HepG2 (cell line): ENCODE results near the gene ABCD4. TPM values are rescaled to one million over a fixed set of nuclear protein-coding genes. Genes with fewer than 3 reads are reported as not detected.

Source experiments
- ATAC-seq: fragments of 200-7000 bp; cut with Tn5 transposase; 3 replicates; pipeline ENCODE4 v1.9.1; 2020; ENCODE audit warnings: mild to moderate bottlenecking, moderate library complexity
- BruUV-seq: library from RNA; stranded (reverse); fragments of 400-500 nt; replicated peaks from 2 replicates; lab custom pipeline; 2021; lab: Mats Ljungman, UMichigan
- CTCF ChIA-PET: fragments of 300-600 bp; formaldehyde crosslinking; extraction: SDS; loops from one replicate; lab custom pipeline; 2021; ENCODE audit warnings: low total read pairs, inconsistent platforms, low intra/inter-chr PET ratio; lab: Yijun Ruan, JAX
- POLR2A ChIA-PET: fragments of 350-600 bp; sonication (Branson Sonifier 250); formaldehyde crosslinking; loops from one replicate; lab custom pipeline; 2020; ENCODE audit warnings: antibody characterized with exemption, inconsistent platforms; lab: Yijun Ruan, JAX
- DNase-seq: peaks from one replicate; pipeline ENCODE4 v3.0.0-alpha.2; 2015; ENCODE audit warnings: low spot score
- FAIRE-seq: peaks from 3 replicates; lab custom pipeline; 2011; peaks lifted over from hg19 to GRCh38; lab: Jason Lieb, UNC
- H2AFZ ChIP-seq: one replicate; pipeline ENCODE4 v1.6.1; 2011; ENCODE audit warnings: low read length, inconsistent platforms
- H3K27ac ChIP-seq: fragments of 300-600 bp; 3 replicates; pipeline ENCODE4 v1.8.0; 2011; ENCODE audit warnings: mixed run types, mild to moderate bottlenecking, mixed read lengths, low read length, inconsistent platforms; ENCODE audit not compliant: insufficient read depth; ENCODE audit errors: extremely low read length
- H3K27me3 ChIP-seq, 2 experiments: fragments of 200-600 bp in 1 of 2; 2 replicates in 1 of 2; 3 replicates in 1 of 2; pipeline versions ENCODE4 v1.6.0 to v1.8.0; 2011; ENCODE audit warnings: low read length in 2 of 2, mild to moderate bottlenecking in 2 of 2, moderate library complexity in 2 of 2, inconsistent platforms in 1 of 2; ENCODE audit not compliant: insufficient read depth in 2 of 2, control insufficient read depth in 1 of 2
- H3K36me3 ChIP-seq, 2 experiments: fragments of 200-600 bp in 1 of 2; replicated peaks in 1 of 2; 2 replicates in 1 of 2; 3 replicates in 1 of 2; pipeline versions ENCODE4 v1.5.1 to v1.8.0; 2011; ENCODE audit warnings: low read length in 2 of 2, inconsistent platforms in 1 of 2; ENCODE audit not compliant: insufficient read depth in 2 of 2, control insufficient read depth in 1 of 2
- H3K4me1 ChIP-seq: 2 replicates; pipeline ENCODE4 v1.5.1; 2012; ENCODE audit warnings: low read length, inconsistent platforms; ENCODE audit not compliant: insufficient read depth
- H3K4me2 ChIP-seq: 2 replicates; pipeline ENCODE4 v1.6.0; 2011; ENCODE audit warnings: low read depth, low read length, inconsistent platforms
- H3K4me3 ChIP-seq, 3 experiments: fragments of 200-600 bp in 1 of 3; sonication (generic), shearing (Covaris generic) in 1 of 3; replicated peaks in 1 of 3; 2 replicates each; pipeline ENCODE4 v1.5.1; 2011 to 2016; ENCODE audit warnings: low read length in 3 of 3, inconsistent platforms in 2 of 3, low read depth in 2 of 3, mild to moderate bottlenecking in 2 of 3, control low read depth in 1 of 3, mixed read lengths in 1 of 3; ENCODE audit not compliant: insufficient read depth in 1 of 3
- H3K79me2 ChIP-seq: one replicate; pipeline ENCODE4 v1.6.1; 2011; ENCODE audit warnings: low read length, inconsistent platforms; ENCODE audit not compliant: insufficient read depth
- H3K9ac ChIP-seq: 2 replicates; pipeline ENCODE4 v1.6.0; 2011; ENCODE audit warnings: mild to moderate bottlenecking, low read depth, low read length, inconsistent platforms; ENCODE audit not compliant: insufficient read depth
- H3K9me3 ChIP-seq: 2 replicates; pipeline ENCODE4 v1.5.1; 2012; ENCODE audit warnings: mild to moderate bottlenecking, low read length
- H4K20me1 ChIP-seq: 2 replicates; pipeline ENCODE4 v1.6.0; 2011; ENCODE audit warnings: inconsistent platforms, mild to moderate bottlenecking, low read length, moderate library complexity; ENCODE audit not compliant: insufficient read depth
- CHD4 ChIP-seq: fragments of 200-600 bp; sonication (generic); IDR thresholded peaks from 2 replicates; pipeline ENCODE4 v1.7.0; 2017; ENCODE audit warnings: mild to moderate bottlenecking, low read length, borderline replicate concordance
- FOXC1 ChIP-seq: sonication (generic); formaldehyde crosslinking; IDR thresholded peaks from 2 replicates; pipeline ENCODE4 v1.8.0; 2022; ENCODE audit warnings: mild to moderate bottlenecking, missing genetic modification reagents, borderline replicate concordance
- NFE2L1 ChIP-seq: sonication (generic); formaldehyde crosslinking; IDR thresholded peaks from 2 replicates; pipeline ENCODE4 v1.4.0; 2020; ENCODE audit warnings: missing genetic modification reagents, mild to moderate bottlenecking, borderline replicate concordance
- TBP ChIP-seq: sonication (generic); formaldehyde crosslinking; IDR thresholded peaks from 2 replicates; pipeline ENCODE4 v1.5.0; 2020; ENCODE audit warnings: missing genetic modification reagents
- ZNF224 ChIP-seq: sonication (generic); formaldehyde crosslinking; IDR thresholded peaks from 2 replicates; pipeline ENCODE4 v1.5.0; 2020; ENCODE audit warnings: mild to moderate bottlenecking, missing genetic modification reagents
- ZNF552 ChIP-seq: sonication (generic); formaldehyde crosslinking; IDR thresholded peaks from 2 replicates; pipeline ENCODE4 v1.9.0; 2022; ENCODE audit warnings: missing genetic modification reagents, mild to moderate bottlenecking, borderline replicate concordance
- ZNF768 ChIP-seq: sonication (generic); formaldehyde crosslinking; IDR thresholded peaks from 2 replicates; pipeline ENCODE4 v1.4.0; 2020; ENCODE audit warnings: missing genetic modification reagents
- ZSCAN20 ChIP-seq: sonication (generic); formaldehyde crosslinking; IDR thresholded peaks from 2 replicates; pipeline ENCODE4 v1.4.0; 2020; ENCODE audit warnings: missing genetic modification reagents, mild to moderate bottlenecking, borderline replicate concordance
- WGBS: methylation state at CpG from one replicate; pipeline ENCODE4 v1.1.6; 2017; ENCODE audit warnings: low lambda C conversion rate; 5-methylcytosine and 5-hydroxymethylcytosine counted together
- in situ Hi-C: cut with HindIII; loops from 2 replicates; pipeline ENCODE4 v1.10.0; 2017; ENCODE audit warnings: low pct_unique_long_range_greater_than_20kb; ENCODE audit not compliant: extremely low pct_ligation_motif_present
- intact Hi-C: fragments of 100-400 bp; cut with micrococcal nuclease; formaldehyde crosslinking; loops from one replicate; pipeline ENCODE4 v1.10.0; 2022; ENCODE audit not compliant: unreplicated experiment
- polyA plus RNA-seq, 8 experiments: library from polyadenylated mRNA; depleted of rRNA in 3 of 8; stranded (reverse) in 7 of 8; unstranded in 1 of 8; fragments of >200 nt; fragmentation: Illumina TruSeq in 4 of 8; extraction: Trizol in 4 of 8; gene quantifications; 2 replicates each; pipeline versions ENCODE4 v1.2.1 to v1.2.3, GENCODE V29; 2011 to 2016; ENCODE audit warnings: low read depth in 4 of 8, missing spikeins in 1 of 8, mixed read lengths in 1 of 8; ENCODE audit not compliant: insufficient read depth in 1 of 8
- total RNA-seq, 5 experiments: library from RNA; depleted of rRNA; stranded (reverse); fragments of >200 nt; fragmentation: Illumina TruSeq; extraction: Trizol; gene quantifications; 2 replicates each; pipeline ENCODE4 v1.2.3, GENCODE V29; 2016; ENCODE audit warnings: low read depth in 1 of 5
- TF ChIP-seq, protein P1 (sequence below): sonication (generic); formaldehyde crosslinking; IDR thresholded peaks from 2 replicates; pipeline ENCODE4 v1.8.0; 2022; ENCODE audit warnings: mild to moderate bottlenecking, missing genetic modification reagents
- TF ChIP-seq, protein P2 (sequence below): sonication (generic); formaldehyde crosslinking; IDR thresholded peaks from 2 replicates; pipeline ENCODE4 v1.4.0; 2020; ENCODE audit warnings: missing genetic modification reagents, borderline replicate concordance
- TF ChIP-seq, protein P3 (sequence below): sonication (generic); formaldehyde crosslinking; IDR thresholded peaks from 2 replicates; pipeline ENCODE4 v1.4.0; 2020; ENCODE audit warnings: missing genetic modification reagents, mild to moderate bottlenecking, borderline replicate concordance
- TF ChIP-seq, protein P4 (sequence below): sonication (generic); formaldehyde crosslinking; IDR thresholded peaks from 2 replicates; pipeline ENCODE4 v1.4.0; 2020; ENCODE audit warnings: missing genetic modification reagents, borderline replicate concordance
- TF ChIP-seq, protein P5 (sequence below): sonication (generic); formaldehyde crosslinking; conservative IDR thresholded peaks from 2 replicates; pipeline ENCODE4 v1.8.1; 2023; ENCODE audit warnings: missing genetic modification reagents

Gene ABCD4
- total and polyA plus RNA-seq, 2 of the 13 experiments (the other 11 are each of a cell fraction or from before 2014, with no cell fraction given), result 47.5 to 50.5 TPM

DNA sequence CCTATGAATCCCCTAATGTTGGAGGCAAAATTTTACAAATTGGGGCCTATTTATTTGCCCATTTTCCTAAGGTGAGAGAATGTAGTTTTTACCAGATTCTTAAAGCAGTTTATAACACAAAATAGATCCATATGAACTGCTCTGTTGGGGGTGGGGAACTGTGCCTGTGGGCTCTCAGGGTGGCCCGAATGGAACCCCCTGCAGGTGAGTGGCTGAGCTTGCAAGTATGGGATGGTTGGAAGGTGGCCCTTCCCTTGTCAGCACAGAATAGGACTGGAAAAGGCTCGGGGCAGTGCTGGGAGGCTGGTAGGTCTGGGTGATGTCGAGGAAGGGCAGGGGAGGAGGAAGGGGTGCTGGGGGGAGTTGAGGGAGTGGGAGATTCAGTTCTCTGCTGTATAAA is 58.6 kb downstream of the ABCD4 start:
- H3K27me3 ChIP-seq, result peaks cover 1 to 46% of the 10 kb centered on the region in 2 experiments; a peak in 4 of 5 replicates
- ChIA-PET POLR2A (no interaction called here), CTCF (interaction anchor here (0.8 kb wide), 1 partner anchor 14 kb away, joined by 3 read pairs; no protein-coding TSS in a partner anchor)
- H4K20me1 ChIP-seq, result no peaks in the 10 kb centered on the region
- no peaks in the 10 kb centered on the region for H3K36me3 ChIP-seq
- no peak overlapping the region for H2AFZ ChIP-seq
- BruUV-seq, result no TSS peak
- no peak overlapping the region for H3K9ac ChIP-seq
- H3K4me3 ChIP-seq, result no peak overlapping the region
- H3K9me3 ChIP-seq, result no peaks in the 10 kb centered on the region
- no peak overlapping the region for H3K4me2 ChIP-seq
- no peaks in the 10 kb centered on the region for H3K79me2 ChIP-seq
- 0% methylated on average over 3 of the region's 3 CpGs for WGBS
- peaks cover 12% of the 10 kb centered on the region for H3K4me1 ChIP-seq
- peak; percentile 82 for ATAC-seq
- intact Hi-C loops, result no loop called here
- DNase-seq, result no peak
- H3K27ac ChIP-seq, result no peak overlapping the region
- in situ Hi-C loops, result no loop called here
- no peak for FAIRE-seq
- TF ChIP-seq ZNF224 (CRISPR knock-in tag), result no peak
- TF ChIP-seq TBP (CRISPR knock-in tag), result no peak
- no peak for TF ChIP-seq NFE2L1 (CRISPR knock-in tag)
- TF ChIP-seq ZNF552 (CRISPR knock-in tag), result no peak
- TF ChIP-seq CHD4, result no peak
- TF ChIP-seq, protein P1, sequence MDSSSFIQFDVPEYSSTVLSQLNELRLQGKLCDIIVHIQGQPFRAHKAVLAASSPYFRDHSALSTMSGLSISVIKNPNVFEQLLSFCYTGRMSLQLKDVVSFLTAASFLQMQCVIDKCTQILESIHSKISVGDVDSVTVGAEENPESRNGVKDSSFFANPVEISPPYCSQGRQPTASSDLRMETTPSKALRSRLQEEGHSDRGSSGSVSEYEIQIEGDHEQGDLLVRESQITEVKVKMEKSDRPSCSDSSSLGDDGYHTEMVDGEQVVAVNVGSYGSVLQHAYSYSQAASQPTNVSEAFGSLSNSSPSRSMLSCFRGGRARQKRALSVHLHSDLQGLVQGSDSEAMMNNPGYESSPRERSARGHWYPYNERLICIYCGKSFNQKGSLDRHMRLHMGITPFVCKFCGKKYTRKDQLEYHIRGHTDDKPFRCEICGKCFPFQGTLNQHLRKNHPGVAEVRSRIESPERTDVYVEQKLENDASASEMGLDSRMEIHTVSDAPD (CRISPR knock-in tag), result no peak
- TF ChIP-seq, protein P2, sequence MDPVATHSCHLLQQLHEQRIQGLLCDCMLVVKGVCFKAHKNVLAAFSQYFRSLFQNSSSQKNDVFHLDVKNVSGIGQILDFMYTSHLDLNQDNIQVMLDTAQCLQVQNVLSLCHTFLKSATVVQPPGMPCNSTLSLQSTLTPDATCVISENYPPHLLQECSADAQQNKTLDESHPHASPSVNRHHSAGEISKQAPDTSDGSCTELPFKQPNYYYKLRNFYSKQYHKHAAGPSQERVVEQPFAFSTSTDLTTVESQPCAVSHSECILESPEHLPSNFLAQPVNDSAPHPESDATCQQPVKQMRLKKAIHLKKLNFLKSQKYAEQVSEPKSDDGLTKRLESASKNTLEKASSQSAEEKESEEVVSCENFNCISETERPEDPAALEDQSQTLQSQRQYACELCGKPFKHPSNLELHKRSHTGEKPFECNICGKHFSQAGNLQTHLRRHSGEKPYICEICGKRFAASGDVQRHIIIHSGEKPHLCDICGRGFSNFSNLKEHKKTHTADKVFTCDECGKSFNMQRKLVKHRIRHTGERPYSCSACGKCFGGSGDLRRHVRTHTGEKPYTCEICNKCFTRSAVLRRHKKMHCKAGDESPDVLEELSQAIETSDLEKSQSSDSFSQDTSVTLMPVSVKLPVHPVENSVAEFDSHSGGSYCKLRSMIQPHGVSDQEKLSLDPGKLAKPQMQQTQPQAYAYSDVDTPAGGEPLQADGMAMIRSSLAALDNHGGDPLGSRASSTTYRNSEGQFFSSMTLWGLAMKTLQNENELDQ, result no peak
- no peak for TF ChIP-seq FOXC1
- TF ChIP-seq, protein P3, sequence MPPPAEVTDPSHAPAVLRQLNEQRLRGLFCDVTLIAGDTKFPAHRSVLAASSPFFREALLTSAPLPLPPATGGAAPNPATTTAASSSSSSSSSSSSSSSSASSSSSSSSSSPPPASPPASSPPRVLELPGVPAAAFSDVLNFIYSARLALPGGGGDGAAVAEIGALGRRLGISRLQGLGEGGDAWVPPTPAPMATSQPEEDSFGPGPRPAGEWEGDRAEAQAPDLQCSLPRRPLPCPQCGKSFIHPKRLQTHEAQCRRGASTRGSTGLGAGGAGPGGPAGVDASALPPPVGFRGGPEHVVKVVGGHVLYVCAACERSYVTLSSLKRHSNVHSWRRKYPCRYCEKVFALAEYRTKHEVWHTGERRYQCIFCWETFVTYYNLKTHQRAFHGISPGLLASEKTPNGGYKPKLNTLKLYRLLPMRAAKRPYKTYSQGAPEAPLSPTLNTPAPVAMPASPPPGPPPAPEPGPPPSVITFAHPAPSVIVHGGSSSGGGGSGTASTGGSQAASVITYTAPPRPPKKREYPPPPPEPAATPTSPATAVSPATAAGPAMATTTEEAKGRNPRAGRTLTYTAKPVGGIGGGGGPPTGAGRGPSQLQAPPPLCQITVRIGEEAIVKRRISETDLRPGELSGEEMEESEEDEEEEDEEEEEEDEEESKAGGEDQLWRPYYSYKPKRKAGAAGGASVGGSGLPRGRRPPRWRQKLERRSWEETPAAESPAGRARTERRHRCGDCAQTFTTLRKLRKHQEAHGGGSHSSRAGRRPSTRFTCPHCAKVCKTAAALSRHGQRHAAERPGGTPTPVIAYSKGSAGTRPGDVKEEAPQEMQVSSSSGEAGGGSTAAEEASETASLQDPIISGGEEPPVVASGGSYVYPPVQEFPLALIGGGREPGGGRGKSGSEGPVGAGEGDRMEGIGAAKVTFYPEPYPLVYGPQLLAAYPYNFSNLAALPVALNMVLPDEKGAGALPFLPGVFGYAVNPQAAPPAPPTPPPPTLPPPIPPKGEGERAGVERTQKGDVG (CRISPR knock-in tag), result no peak
- TF ChIP-seq, protein P4, sequence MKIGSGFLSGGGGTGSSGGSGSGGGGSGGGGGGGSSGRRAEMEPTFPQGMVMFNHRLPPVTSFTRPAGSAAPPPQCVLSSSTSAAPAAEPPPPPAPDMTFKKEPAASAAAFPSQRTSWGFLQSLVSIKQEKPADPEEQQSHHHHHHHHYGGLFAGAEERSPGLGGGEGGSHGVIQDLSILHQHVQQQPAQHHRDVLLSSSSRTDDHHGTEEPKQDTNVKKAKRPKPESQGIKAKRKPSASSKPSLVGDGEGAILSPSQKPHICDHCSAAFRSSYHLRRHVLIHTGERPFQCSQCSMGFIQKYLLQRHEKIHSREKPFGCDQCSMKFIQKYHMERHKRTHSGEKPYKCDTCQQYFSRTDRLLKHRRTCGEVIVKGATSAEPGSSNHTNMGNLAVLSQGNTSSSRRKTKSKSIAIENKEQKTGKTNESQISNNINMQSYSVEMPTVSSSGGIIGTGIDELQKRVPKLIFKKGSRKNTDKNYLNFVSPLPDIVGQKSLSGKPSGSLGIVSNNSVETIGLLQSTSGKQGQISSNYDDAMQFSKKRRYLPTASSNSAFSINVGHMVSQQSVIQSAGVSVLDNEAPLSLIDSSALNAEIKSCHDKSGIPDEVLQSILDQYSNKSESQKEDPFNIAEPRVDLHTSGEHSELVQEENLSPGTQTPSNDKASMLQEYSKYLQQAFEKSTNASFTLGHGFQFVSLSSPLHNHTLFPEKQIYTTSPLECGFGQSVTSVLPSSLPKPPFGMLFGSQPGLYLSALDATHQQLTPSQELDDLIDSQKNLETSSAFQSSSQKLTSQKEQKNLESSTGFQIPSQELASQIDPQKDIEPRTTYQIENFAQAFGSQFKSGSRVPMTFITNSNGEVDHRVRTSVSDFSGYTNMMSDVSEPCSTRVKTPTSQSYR, result no peak
- TF ChIP-seq, protein P5, sequence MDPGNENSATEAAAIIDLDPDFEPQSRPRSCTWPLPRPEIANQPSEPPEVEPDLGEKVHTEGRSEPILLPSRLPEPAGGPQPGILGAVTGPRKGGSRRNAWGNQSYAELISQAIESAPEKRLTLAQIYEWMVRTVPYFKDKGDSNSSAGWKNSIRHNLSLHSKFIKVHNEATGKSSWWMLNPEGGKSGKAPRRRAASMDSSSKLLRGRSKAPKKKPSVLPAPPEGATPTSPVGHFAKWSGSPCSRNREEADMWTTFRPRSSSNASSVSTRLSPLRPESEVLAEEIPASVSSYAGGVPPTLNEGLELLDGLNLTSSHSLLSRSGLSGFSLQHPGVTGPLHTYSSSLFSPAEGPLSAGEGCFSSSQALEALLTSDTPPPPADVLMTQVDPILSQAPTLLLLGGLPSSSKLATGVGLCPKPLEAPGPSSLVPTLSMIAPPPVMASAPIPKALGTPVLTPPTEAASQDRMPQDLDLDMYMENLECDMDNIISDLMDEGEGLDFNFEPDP (CRISPR knock-in tag), result no peak
- TF ChIP-seq ZNF768, result no peak
- TF ChIP-seq ZSCAN20, result no peak
